Left ventricle myocardium superior (tissue), 1 donor: ENCODE results near the gene PDGFD. TPM values are rescaled to one million over a fixed set of nuclear protein-coding genes. Genes with fewer than 3 reads are reported as not detected.

Experiments used
- ATAC-seq: fragments of 200-7000 bp; cut with Tn5 transposase; one replicate; pipeline ENCODE4 v1.9.1; 2020; ENCODE audit warnings: mild to moderate bottlenecking, moderate library complexity
- DNase-seq: peaks from one replicate; pipeline ENCODE4 v3.0.0-alpha.2; 2020
- intact Hi-C: fragments of 100-400 bp; cut with micrococcal nuclease; formaldehyde crosslinking; loops from one replicate; pipeline ENCODE4 v1.11.0; 2022
- total RNA-seq: library from RNA; stranded (reverse); fragmentation: NEBNext Ultra II Directional; extraction: Animal tissue kit (Norgen Biotek cat#: 25700); gene quantifications from one replicate; pipeline ENCODE4 v1.2.1, GENCODE V29; 2021
- donor health status: DM: no; HTN: yes; CAD: no; lungs with severe emphysema.

PDGFD gene
- total RNA-seq, 1 donor from 2014 or later: 9.8 TPM

DNA sequence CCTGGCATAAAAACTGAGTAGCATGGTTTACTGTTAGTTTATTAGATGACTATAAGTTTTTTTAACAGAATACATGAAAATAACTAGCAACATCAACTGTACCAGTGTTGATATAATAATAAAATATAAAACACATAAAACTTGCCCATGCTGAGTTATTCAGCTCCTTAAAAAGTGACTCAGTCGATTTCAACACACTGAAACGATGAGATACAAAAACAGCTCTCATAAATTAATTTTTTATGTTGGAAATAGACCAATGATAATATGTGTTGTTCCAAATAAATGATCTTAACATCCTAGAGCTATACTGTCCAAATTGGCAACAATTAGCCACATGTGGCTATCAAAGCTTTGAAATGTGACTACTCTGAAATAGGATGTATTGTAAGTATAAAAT lies 15.9 kb downstream of the PDGFD start:
- peak; percentile 53 for ATAC-seq
- intact Hi-C loops: no loop called here
- no peak for DNase-seq

DNA sequence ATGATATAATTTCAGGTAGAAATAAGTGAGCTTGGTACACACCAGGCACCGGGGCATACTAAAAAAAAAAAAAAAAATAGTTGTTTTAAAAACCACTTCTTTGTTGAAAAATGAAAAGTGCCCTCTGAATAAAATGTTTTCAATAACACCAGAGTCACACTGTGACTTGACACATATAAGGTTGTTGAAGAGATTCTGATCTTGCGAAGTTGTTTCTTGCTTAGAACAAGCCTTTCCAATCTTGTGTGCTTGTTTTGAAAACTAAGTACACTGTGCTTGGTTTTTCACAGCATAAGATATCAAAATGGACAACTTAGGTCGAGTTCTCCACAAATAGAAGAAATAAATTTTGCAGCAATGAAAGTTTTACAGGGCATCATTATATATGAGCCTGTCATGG lies 17.0 kb downstream of the PDGFD start:
- DNase-seq: no peak
- intact Hi-C loops: no loop called here
- no peak for ATAC-seq

DNA sequence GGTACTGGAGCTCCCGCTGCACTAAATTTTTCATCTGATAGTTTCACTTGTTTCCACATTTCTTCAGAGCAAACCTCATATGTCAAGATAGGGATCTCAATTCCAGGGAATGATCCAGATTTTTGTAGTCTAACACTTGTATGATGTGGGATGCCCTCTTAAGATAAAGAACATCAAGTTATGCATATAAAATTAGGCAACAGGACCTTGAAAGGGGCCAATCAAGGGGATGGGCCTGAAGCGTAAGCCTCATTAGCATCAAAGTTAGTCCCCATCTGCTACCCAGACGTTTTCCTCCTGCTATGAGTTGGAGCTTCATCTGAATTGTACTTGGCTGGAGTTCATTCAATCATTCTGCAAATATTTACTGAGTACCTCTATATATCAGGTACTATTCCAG lies 17.5 kb downstream of the PDGFD start:
- DNase-seq (no peak), ATAC-seq (no peak)
- intact Hi-C loops: no loop called here

DNA sequence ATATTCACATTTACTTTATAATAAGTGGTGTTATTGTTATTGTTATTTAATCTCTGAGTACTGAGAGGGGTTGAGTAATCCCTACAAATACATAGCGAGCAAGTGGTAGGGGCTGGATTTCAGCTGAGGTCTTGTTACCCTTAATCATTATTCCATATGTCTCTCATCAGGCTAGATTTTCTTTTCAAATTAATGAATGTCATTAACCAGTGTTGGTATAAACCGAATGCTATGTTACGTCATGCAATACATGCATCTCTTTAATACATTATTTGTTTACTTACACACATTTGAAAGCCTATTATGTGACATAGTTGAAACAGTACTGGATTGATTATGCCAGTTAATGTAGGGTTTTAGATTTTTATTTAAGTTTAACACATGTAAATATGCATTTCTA lies 18.9 kb downstream of the PDGFD start:
- intact Hi-C loops: no loop called here
- ATAC-seq (no peak), DNase-seq (no peak)

DNA sequence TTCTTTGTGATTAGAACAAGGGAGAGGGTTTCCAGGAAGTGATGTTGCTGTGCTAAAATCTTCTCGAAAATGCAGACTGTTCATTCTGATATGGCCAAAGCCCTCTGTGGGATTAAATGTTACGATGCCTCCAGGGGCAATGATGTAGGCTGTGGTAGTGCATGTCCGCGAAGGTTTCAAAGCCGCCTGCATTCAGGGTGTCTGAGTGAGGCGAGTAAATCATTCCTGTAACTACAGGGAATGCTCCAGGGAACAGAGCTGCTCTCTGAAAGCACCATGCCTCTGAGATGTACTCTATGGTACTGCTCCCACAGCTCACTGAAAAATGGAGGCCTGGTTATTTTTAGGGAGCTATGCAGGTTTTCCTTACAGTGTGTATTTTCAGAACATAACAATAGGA lies 21.2 kb downstream of the PDGFD start:
- DNase-seq: no peak
- no peak for ATAC-seq
- intact Hi-C loops: no loop called here

DNA sequence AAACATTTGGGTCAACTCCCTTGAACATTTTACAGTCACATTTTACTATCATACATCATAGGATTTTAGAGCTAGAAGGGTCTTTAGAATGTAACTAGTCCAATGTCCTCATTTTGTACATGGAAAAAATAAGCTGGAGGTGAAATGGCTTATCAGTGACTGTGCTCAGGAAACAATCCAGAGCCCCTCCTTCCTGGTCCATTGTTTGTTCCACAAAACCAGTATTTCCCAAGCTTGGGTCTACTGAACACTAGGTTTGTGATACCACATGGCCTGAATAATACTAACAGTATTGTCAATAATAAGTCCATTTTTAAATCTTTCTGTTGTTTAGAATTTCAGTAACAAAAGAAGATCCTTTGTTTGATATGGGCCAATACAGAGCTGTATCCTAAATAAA lies 27.1 kb downstream of the PDGFD start:
- DNase-seq: no peak
- intact Hi-C loops: no loop called here
- no peak for ATAC-seq

DNA sequence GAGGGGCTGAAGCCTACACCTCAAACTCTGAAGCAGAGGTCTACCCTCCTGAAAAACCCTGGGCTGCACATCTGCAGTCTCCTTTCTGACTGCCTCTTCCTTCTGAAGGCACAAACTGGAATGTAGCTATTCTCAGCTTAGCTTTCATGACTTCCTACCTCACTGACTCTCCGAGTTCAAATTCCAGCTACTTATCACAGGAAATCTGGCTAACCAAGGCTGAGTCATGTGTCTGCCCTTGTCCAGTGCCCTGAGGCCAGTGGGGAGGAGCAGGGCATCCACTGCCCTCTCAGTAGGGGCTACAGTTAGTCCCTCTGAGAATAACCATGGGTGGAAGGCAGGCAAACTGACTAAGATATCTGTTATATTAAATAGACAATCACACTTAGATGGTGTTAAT lies 29.2 kb downstream of the PDGFD start:
- DNase-seq (no peak), ATAC-seq (no peak)
- intact Hi-C loops: no loop called here

DNA sequence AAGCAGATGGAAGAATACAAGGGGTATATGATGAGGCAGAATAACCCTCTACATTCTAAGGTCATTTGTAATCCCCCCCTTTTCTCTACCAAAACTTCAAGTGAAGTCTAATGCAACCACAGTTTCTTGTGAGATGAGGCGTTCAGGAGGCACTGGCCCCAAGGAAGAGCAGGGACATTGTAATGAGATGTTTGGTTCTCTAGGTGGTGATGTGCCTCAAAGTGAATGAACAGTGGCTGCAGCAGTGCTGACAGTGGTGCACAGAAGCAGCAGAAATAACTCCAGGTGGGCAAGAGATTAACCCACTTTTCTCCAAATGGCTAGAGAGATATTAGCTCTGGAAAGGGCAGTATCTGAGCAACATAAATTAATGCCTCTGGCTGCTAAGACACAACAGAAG lies 33.8 kb downstream of the PDGFD start:
- ATAC-seq: no peak
- DNase-seq: no peak
- intact Hi-C loops: no loop called here

DNA sequence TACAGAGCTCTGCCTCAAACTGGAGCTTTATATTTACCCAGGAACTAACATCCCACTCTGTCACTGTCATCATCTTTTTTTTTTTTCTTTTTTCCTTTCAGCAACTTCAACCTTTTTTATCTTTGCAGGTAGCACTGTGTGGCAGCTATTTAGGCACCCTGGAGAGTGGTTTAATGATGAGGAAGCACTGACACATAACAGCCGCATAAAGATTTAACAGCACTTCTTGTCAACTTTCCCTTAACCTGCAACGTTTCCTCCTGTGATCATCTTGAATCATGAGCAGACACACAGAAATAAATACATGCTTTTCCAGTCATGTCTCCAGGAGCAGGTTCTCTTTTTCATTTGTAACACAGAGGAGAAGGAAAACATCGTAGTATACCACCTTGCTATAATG lies 34.8 kb downstream of the PDGFD start:
- intact Hi-C loops: no loop called here
- ATAC-seq (no peak), DNase-seq (no peak)

DNA sequence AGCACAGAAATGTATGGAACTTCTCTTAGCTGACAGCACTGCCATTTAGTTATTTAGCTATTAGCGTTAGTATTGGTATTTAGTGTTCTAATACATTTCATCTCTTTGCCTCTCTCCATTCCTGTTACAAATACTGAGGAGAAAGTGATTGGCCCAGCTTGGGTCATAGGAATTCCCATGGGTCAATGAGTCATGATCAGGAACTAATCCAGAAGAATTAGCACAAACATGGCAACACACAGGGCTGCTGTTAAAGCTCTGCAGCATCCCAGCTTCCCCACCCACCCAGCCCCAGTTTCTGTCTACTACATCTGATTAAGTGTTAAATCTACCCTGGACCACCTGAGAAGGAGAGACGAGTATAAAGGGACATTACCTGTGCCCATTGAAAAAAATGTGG lies 36.1 kb downstream of the PDGFD start:
- ATAC-seq (no peak), DNase-seq (no peak)
- intact Hi-C loops: no loop called here

DNA sequence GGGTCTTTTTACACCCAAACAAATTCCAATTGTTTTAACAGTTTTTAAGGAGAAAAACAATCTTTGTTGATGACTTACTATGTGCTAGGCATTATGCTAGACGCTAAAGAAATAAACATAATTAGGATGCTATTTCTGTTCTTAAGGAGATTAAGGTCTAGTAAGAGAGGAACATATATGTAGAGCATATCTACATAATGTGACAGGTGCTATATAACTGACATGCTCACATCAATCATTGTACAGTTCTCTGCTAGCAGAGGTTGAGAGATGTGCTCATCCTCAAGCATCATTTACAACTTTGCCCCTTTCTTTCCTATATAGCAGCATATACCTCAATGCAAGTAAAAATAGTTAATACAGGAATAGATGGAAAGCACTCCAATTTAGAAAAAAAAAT lies 37.5 kb downstream of the PDGFD start:
- DNase-seq (no peak), ATAC-seq (no peak)
- intact Hi-C loops: no loop called here

DNA sequence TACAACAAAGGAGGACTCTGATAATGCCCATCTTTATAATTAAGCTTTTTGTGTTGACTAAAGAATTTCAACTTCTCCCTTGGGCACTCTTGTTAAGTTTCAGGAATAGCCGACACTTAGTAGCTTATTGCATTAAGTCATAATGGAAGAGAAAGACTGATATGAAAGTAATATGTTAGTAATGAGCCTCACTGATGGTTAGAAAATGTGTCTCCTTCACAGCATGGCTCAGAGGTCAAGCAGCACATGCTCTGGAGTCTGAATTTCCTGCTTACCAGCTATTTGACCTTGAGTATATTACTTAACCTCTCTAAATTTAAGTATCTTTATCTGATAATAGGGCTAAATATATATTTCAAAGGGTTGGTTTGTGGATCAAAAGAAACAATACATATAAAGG lies 39.0 kb downstream of the PDGFD start:
- intact Hi-C loops: no loop called here
- ATAC-seq (peak; percentile 30), DNase-seq (no peak)

DNA sequence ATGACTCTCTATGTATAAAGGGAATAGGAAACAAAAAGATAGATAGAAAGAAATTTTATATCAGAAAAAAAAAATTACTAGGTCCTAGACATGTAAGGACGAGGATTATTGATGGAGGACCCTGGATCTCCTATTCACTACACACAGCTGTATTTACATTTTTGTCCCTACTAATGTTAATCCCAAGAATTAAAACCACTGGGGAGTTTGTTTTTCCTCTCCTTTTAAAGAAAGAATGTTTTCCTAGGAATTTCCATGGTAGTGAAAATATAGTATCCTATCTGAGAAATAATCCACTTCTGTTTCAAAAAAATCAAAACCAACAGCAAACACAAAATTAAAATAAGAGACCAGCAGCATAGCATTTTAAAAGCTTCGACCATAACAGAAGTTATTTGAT lies 41.1 kb downstream of the PDGFD start:
- ATAC-seq (no peak), DNase-seq (no peak)
- intact Hi-C loops: no loop called here

DNA sequence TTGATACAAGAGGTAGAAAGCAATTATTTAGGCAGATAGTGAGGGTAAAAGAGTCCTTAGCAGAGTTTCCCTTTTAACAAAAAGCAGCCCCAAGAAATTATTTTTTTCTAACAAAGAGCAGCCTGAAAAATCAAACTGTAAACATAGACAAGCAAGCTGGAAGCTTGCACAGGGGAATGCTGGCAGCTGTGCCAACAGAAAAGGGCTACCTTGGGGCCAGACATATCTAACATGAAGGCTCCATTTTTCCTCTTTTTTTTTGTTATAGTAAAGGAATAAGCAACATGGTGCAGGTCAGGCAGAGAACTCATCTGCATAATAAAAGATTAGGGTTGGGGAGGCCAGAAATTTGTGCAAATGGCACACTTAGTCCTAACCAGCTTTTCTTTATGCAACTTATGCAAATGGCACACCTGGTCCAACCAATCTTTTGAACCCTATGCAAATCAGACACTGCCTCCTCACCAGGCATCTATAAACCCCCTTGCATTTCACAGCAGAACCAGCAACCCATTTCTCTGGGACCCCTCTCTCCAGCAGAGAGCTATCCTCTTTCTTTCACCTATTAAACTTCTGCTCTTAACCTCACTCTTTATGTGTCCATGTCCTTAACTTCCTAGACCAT lies 41.8 kb downstream of the PDGFD start:
- ATAC-seq (no peak), DNase-seq (no peak)
- intact Hi-C loops: no loop called here

DNA sequence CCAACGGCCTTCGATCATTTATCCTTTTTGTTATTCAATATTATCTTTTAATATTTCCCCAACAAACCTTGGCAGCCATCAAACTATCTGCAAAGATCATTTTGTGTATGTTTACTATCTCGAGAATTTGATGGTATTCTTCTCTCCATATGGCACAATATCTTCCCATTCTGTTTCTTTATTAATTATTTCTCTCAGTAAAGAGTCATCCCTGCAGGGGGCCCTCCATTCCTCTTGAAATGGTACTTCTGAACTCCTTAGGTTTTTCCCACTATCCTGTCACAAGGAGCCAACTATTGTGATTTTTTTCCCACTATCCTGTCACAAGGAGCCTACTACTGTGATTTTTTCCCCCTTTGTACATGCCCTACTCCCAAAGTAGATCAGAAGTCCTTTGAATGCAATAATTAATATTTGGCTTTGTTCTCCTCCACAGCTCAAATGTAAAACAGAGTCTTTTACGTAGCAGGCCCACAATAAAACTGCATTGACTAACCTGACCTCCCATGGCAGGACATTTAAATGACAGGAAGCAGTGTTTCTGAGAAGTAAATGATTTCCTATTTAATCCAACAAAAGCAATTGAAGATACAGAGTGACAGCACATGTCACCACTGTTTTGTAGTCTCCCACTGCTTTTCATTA lies 43.3 kb downstream of the PDGFD start:
- intact Hi-C loops: no loop called here
- no peak for ATAC-seq
- DNase-seq: no peak

DNA sequence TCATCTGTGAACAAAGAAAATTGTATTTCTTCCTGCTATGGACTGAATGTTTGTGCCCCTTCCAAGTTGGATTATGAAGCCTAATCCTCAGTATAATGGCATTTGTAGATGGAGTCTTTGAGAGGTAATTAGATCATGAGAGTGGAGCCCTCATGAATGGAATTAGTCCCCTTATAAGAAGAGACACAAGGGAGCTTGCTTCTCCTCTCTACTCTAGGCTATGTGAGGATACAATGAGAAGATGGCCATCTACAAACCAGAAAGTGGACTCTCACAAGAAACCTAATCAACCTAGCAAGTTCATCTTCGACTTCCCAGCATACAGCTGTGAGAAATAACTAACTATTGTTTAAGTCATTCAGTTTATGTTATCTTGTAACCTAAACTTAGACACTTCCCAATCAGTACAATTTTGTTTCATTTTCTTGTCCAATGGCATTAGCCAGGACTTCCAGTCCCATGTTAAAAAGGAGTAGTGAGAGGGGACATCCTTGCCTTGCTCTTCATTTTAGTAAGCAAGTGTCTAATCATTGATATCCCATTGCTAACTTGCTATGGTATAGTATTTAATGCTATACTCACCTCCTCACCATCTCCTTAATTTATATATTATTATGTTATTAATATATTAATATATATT lies 45.7 kb downstream of the PDGFD start:
- DNase-seq (no peak), ATAC-seq (no peak)
- intact Hi-C loops: no loop called here

DNA sequence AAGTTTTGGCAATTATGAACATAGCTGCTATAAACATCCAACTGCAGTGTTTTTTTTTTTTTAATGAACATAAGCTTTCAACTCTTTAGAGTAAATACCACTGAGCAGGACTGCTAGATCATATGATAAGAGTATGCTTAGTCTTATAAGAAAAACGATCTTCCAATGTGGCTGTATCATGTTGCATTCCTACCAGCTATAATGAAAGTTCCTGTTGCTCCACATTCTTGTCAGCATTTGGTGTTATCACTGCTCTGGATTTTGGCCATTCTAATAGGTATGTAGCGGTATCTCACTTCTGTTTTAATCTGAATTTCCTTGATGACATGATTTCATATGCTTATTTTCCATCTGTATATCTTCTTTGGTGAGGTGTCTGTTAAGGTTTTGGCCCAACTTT lies 50.4 kb downstream of the PDGFD start:
- intact Hi-C loops: no loop called here
- ATAC-seq (no peak), DNase-seq (no peak)

DNA sequence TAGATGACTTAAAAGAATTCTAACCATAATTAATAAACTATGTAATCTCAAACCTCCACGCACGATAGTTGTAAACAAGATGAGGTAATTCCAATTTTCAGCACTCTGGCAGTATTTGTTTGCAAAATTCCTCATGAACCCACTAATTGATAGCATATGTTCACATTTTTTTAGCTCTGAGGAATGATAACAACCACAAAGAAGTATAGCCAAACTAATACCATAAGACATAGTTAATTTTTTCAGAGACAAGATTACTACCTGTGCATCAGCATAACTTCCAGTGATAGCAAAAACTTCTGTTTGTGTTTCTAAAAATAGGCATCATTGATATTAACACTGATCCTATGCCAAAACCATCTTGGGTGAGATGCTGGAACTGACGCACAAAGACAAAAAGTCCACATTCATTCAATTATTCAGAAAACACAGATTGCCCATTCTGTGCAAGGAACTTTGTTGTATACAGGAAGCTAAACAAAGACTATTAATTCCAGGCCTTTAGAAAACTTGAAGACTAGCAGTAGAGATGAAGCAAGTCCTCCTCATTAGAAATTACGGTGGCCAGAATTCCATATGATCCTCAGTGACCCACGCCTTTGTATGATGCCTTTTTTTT lies 57.7 kb downstream of the PDGFD start:
- intact Hi-C loops: no loop called here
- DNase-seq (no peak), ATAC-seq (no peak)

DNA sequence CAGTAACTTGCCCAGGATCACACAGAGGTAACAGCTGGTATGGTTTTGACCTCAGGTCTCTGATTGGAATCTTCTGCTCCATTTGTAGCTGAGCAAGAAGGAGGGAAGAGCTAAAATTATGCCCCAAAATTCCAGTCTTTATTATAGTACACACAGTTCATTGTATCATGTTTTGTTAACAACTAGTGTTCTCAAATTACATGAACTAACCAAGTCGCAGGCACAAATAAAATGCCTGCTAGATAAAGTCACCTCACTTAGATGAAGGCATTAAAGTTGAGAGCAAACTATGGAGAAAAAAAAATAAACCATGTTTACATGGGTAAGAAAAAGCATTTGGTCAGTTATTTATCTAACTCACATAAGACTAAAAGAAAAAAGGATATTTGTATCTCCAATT lies 58.8 kb downstream of the PDGFD start:
- no peak for DNase-seq
- intact Hi-C loops: no loop called here
- no peak for ATAC-seq

DNA sequence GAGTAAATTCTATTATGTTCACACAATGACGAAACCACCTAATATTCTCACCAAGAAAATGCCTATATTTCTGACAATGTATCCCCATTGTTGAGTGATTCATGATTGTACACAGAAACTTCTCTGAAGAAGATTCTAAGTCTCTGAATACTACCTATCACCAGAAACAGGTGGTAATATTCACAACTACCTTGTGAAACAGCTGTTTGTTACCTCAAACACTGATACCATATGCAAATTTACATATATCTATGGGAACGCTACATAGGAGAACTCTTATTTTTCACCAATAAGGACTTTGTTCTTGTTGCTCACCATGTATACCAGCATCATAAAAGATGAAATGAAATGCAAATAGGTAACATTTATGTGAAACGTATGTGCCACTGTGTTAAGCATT lies 59.3 kb downstream of the PDGFD start:
- no peak for DNase-seq
- intact Hi-C loops: no loop called here
- ATAC-seq: no peak

DNA sequence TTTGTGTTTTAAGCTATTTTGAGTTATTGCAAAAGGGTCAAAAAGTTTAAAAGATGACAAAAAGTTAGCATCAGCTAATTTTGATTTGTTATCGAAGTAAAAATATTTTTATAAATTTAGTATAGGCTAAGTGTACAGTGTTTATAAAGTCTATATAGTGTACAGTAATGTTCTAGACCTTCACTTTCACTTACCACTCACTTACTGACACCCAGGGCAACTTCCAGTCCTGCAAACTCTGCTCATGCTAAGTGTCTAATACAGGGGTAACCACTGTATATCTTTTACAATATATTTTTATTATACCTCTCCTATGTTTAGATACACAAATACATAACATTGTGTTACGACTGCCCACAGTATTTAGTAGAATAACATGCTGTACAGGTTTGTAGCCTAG lies 59.7 kb downstream of the PDGFD start:
- intact Hi-C loops: no loop called here
- no peak for ATAC-seq
- DNase-seq: no peak
